SU-DHL-6 (cell line): Measurements from ENCODE around the gene F2.

Source experiments
- H2AFZ ChIP-seq: fragments of 200-600 bp; sonication (generic); 2 replicates; pipeline ENCODE4 v1.6.1; 2014; ENCODE audit warnings: low read depth, mild to moderate bottlenecking, moderate library complexity, mixed read lengths, antibody characterized with exemption, low read length; ENCODE audit not compliant: severe bottlenecking
- H3F3A ChIP-seq: fragments of 200-600 bp; shearing (Covaris generic); 2 replicates; pipeline ENCODE4 v1.6.0; 2016; ENCODE audit warnings: antibody characterized with exemption, mild to moderate bottlenecking; ENCODE audit not compliant: insufficient read depth
- H3K27ac ChIP-seq: fragments of 200-600 bp; sonication (generic); 2 replicates; pipeline ENCODE4 v1.5.1; 2016; ENCODE audit warnings: low read depth, mild to moderate bottlenecking, low read length, moderate library complexity, mixed read lengths
- H3K27me3 ChIP-seq: fragments of 200-600 bp; sonication (generic), shearing (Covaris generic); 2 replicates; pipeline ENCODE4 v1.6.0; 2014; ENCODE audit warnings: mild to moderate bottlenecking, low read length
- H3K36me3 ChIP-seq: fragments of 200-600 bp; sonication (generic); 2 replicates; pipeline ENCODE4 v1.6.1; 2014; ENCODE audit warnings: mild to moderate bottlenecking, low read length, mixed read lengths
- H3K4me2 ChIP-seq: fragments of 300-600, 200-600 bp; shearing (Covaris generic), sonication (generic); 2 replicates; pipeline ENCODE4 v1.6.0; 2014; ENCODE audit warnings: low read length, low read depth, mild to moderate bottlenecking; ENCODE audit not compliant: poor library complexity, severe bottlenecking
- H3K4me3 ChIP-seq: fragments of 200-600 bp; sonication (generic); 2 replicates; pipeline ENCODE4 v1.5.1; 2014; ENCODE audit warnings: antibody characterized with exemption, low read length, mild to moderate bottlenecking, mixed read lengths; ENCODE audit not compliant: insufficient read depth, poor library complexity, severe bottlenecking
- H3K79me2 ChIP-seq: fragments of 200-600 bp; sonication (generic); 2 replicates; pipeline ENCODE4 v1.6.1; 2014; ENCODE audit warnings: mild to moderate bottlenecking, low read length, moderate library complexity; ENCODE audit not compliant: insufficient read depth
- H3K9ac ChIP-seq: fragments of 200-600 bp; sonication (generic); 2 replicates; pipeline ENCODE4 v1.7.0; 2014; ENCODE audit warnings: mild to moderate bottlenecking, low read length
- H3K9me2 ChIP-seq: fragments of 200-600 bp; sonication (generic); replicated peaks from 2 replicates; pipeline ENCODE4 v1.6.1; 2014; ENCODE audit warnings: low read length; ENCODE audit not compliant: insufficient read depth
- H3K9me3 ChIP-seq: fragments of 200-600 bp; sonication (generic); 2 replicates; pipeline ENCODE4 v1.6.1; 2014; ENCODE audit warnings: low read length, mixed read lengths; ENCODE audit not compliant: insufficient read depth
- H4K20me1 ChIP-seq: fragments of 200-600 bp; sonication (generic); 2 replicates; pipeline ENCODE4 v1.6.1; 2014; ENCODE audit warnings: low read depth, mild to moderate bottlenecking, antibody characterized with exemption, low read length, moderate library complexity, mixed read lengths
- EZH2phosphoT487 ChIP-seq: fragments of 200-600 bp; sonication (generic), shearing (Covaris generic); conservative IDR thresholded peaks from 2 replicates; pipeline ENCODE4 v1.6.1; 2018; ENCODE audit warnings: mild to moderate bottlenecking, antibody characterized with exemption, low read length, moderate library complexity, mixed read lengths
- TF ChIP-seq, protein P1 (sequence below): fragments of 200-600 bp; sonication (generic); IDR thresholded peaks from one replicate; pipeline ENCODE4 v1.5.1; 2017; ENCODE audit warnings: antibody characterized with exemption, mild to moderate bottlenecking, low read length, moderate library complexity; ENCODE audit not compliant: insufficient read depth, poor library complexity, severe bottlenecking

The F2 gene

DNA sequence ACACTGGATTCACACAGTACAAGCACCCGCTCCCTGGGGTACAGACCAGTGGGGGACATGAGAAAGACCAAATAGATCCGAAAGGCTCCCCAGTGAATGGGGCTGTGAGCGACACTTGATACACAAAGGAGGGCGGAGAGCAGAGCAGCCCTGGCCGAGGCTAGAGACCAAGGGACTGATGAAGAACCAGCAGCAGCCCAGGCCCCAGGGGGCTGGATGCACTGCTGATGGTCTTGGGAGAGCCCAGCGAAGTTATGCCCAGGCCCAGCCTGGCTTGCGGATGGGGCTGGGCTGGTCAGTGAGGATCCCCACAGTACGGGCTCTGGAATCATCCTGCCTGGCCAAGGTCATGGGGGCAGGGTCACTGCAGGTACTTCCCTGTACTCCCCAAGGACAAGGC is 41.8 kb upstream of the F2 start:
- Histone ChIP-seq H3K4me2 (no peak overlapping the region), H3K36me3 (no peaks in the 10 kb centered on the region), H3K9me3 (no peaks in the 10 kb centered on the region), H4K20me1 (no peaks in the 10 kb centered on the region), H3K27ac (no peak overlapping the region), H2AFZ (no peak overlapping the region), H3K9ac (no peak overlapping the region), H3K4me3 (no peak overlapping the region), H3K27me3 (no peaks in the 10 kb centered on the region), H3K79me2 (no peaks in the 10 kb centered on the region), H3F3A (no peaks in the 10 kb centered on the region), H3K9me2 (no peaks in the 10 kb centered on the region)
- TF ChIP-seq, protein P1, sequence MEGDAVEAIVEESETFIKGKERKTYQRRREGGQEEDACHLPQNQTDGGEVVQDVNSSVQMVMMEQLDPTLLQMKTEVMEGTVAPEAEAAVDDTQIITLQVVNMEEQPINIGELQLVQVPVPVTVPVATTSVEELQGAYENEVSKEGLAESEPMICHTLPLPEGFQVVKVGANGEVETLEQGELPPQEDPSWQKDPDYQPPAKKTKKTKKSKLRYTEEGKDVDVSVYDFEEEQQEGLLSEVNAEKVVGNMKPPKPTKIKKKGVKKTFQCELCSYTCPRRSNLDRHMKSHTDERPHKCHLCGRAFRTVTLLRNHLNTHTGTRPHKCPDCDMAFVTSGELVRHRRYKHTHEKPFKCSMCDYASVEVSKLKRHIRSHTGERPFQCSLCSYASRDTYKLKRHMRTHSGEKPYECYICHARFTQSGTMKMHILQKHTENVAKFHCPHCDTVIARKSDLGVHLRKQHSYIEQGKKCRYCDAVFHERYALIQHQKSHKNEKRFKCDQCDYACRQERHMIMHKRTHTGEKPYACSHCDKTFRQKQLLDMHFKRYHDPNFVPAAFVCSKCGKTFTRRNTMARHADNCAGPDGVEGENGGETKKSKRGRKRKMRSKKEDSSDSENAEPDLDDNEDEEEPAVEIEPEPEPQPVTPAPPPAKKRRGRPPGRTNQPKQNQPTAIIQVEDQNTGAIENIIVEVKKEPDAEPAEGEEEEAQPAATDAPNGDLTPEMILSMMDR: no peak
- TF ChIP-seq EZH2phosphoT487: no peak

DNA sequence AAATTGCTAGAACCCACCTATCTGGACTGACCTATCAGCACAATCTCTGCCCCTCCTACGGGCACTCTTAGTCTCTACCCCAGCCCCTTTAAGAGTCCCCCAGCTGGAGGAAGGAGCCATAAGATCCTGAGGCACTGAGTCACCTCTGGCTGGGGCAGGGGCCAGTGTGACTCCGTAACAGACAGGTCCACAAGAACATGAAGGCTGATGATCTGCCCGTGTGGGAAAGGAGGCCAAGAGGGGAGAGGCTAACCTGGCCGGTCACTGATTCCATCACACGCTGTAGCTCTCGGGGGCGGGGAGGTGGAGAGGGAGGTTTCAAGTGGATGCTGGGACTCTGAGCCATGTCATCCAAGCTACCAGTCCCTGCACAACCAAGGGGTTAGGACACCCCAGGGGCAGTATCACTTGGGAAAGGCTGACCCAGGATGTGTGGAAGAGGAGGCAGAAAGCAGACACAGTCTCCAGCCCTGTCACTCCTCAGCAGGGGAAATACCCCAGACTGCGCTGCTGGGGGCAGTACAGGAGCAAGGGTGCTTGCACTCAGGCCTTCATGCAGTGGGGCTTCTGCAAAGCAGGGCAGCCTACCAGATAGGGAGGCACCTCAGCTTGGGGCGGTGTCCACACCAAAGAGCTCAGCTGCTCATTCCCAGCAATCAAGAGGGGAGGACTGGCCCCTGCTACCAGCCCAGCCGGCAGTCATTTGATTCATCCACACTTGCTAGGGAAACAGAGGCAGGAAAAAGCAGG is 40.8 kb upstream of the F2 start:
- no peaks in the 10 kb centered on the region for H3K79me2 ChIP-seq
- no peak overlapping the region for H2AFZ ChIP-seq
- H3K9ac ChIP-seq: no peak overlapping the region
- H3K9me2 ChIP-seq: no peaks in the 10 kb centered on the region
- H3K27ac ChIP-seq: no peak overlapping the region
- no peaks in the 10 kb centered on the region for H3K9me3 ChIP-seq
- no peak overlapping the region for H3K4me2 ChIP-seq
- no peak overlapping the region for H3K4me3 ChIP-seq
- H3K36me3 ChIP-seq: no peaks in the 10 kb centered on the region
- no peaks in the 10 kb centered on the region for H4K20me1 ChIP-seq
- H3K27me3 ChIP-seq: no peaks in the 10 kb centered on the region
- H3F3A ChIP-seq: no peaks in the 10 kb centered on the region
- TF ChIP-seq, protein P1: no peak
- TF ChIP-seq EZH2phosphoT487: no peak

- no peak overlapping the region for H3K9ac ChIP-seq
- H3K4me3 ChIP-seq: no peak overlapping the region
- no peak for TF ChIP-seq EZH2phosphoT487
- TF ChIP-seq, protein P1: no peak
- H3F3A ChIP-seq: no peaks in the 10 kb centered on the region
- no peaks in the 10 kb centered on the region for H3K79me2 ChIP-seq
- no peak overlapping the region for H2AFZ ChIP-seq
- H3K27ac ChIP-seq: no peak overlapping the region
- H3K9me3 ChIP-seq: no peaks in the 10 kb centered on the region
- no peaks in the 10 kb centered on the region for H4K20me1 ChIP-seq
- H3K27me3 ChIP-seq: no peaks in the 10 kb centered on the region
- H3K4me2 ChIP-seq: no peak overlapping the region
- H3K36me3 ChIP-seq: no peaks in the 10 kb centered on the region
- no peaks in the 10 kb centered on the region for H3K9me2 ChIP-seq
Observed at GRCh38 chr11:46678741-46679130, 40.3 kb upstream of the F2 start.
